ENCODE data around the gene NPBWR2.

The NPBWR2 gene

DNA sequence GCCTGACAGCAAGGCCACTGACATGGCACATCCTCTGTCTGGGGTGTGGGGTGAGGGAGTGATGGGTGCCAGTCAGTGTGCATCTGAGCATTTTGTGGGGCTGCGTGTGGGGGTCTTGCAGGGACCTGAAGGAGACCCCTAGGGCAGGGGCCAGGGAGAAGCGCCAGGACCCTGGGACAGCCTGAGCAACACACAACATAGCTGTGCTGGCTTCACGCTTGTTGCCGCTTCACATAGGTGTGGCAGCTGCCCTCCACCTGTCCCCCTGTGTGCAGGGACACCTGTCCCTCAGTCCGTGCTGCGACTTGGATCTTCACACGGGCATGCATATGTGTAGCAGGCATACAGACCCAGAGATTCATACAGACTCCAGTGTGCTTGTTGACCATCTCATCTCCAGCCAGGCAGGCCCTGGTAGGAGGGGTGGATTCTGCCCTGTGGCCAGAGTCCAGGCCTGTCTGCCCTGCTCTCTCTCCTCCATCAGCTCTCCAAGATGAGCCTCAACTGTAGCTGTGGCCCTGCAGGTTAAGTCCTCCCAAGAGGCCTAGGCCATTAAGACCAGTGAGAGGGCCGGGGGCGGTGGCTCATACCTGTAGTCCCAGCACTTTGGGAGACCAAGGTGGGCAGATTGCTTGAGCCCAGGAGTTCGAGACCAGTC is 3.2 kb upstream of the NPBWR2 start:
- no peaks in the 10 kb centered on the region for H3K9me3 ChIP-seq (ENCODE audit: control insufficient read depth, low read length)
- no peak overlapping the region for H3K4me3 ChIP-seq (ENCODE audit: insufficient read depth, low read depth, low read length, poor library complexity, severe bottlenecking)

DNA sequence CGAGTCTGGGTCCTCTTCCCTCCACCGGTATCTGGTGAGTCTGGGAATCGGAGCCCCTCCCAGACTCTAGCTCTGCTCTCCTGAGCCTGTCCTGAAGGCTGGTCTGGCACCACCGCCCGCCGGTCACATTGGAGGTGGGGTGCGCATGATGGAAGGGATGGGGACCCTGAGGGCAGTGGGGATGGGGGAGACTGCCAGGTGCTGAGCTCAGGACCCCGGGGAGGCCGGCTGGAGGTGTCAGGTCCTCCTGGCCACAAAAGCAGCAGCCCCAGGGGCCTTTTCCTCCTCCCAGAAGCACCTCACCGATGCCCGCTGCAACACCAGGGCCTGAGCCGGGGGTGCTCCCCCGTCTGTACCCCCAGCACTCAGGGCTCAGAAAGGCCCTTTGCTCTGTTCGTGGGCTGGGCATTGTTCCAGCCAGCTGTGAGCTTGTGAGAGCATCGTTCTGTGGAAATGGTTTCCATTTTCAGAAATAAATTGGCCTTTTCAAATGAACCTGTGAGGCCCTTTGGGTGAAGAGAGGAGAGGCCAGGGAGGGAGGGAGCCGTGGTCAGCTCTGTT is 2.5 kb upstream of the NPBWR2 start:
- DNase-seq, result no peak
- Histone ChIP-seq H3K4me1 (ENCODE audit: control insufficient read depth, insufficient read depth, low read length, poor library complexity, severe bottlenecking) (no peaks in the 10 kb centered on the region), H3K9me3 (ENCODE audit: control insufficient read depth, low read length) (no peaks in the 10 kb centered on the region), H3K36me3 (ENCODE audit: control insufficient read depth, insufficient read depth, low read length) (no peaks in the 10 kb centered on the region), H3K4me3 (ENCODE audit: insufficient read depth, low read depth, low read length, poor library complexity, severe bottlenecking) (no peak overlapping the region), H3K27ac (ENCODE audit: insufficient read depth, low read length, poor library complexity, severe bottlenecking) (no peak overlapping the region), H3K27me3 (replicated peaks; ENCODE audit: control insufficient read depth, insufficient read depth, low read length, poor library complexity, severe bottlenecking) (no peaks in the 10 kb centered on the region)

More for the DNA sequence above, 3.2 kb upstream of the NPBWR2 start:
- DNase-seq, result no peak
- Histone ChIP-seq H3K36me3 (ENCODE audit: control insufficient read depth, insufficient read depth, low read length) (no peaks in the 10 kb centered on the region), H3K4me1 (ENCODE audit: control insufficient read depth, insufficient read depth, low read length, poor library complexity, severe bottlenecking) (no peaks in the 10 kb centered on the region), H3K27me3 (replicated peaks; ENCODE audit: control insufficient read depth, insufficient read depth, low read length, poor library complexity, severe bottlenecking) (no peaks in the 10 kb centered on the region), H3K27ac (ENCODE audit: insufficient read depth, low read length, poor library complexity, severe bottlenecking) (no peak overlapping the region)

DNA sequence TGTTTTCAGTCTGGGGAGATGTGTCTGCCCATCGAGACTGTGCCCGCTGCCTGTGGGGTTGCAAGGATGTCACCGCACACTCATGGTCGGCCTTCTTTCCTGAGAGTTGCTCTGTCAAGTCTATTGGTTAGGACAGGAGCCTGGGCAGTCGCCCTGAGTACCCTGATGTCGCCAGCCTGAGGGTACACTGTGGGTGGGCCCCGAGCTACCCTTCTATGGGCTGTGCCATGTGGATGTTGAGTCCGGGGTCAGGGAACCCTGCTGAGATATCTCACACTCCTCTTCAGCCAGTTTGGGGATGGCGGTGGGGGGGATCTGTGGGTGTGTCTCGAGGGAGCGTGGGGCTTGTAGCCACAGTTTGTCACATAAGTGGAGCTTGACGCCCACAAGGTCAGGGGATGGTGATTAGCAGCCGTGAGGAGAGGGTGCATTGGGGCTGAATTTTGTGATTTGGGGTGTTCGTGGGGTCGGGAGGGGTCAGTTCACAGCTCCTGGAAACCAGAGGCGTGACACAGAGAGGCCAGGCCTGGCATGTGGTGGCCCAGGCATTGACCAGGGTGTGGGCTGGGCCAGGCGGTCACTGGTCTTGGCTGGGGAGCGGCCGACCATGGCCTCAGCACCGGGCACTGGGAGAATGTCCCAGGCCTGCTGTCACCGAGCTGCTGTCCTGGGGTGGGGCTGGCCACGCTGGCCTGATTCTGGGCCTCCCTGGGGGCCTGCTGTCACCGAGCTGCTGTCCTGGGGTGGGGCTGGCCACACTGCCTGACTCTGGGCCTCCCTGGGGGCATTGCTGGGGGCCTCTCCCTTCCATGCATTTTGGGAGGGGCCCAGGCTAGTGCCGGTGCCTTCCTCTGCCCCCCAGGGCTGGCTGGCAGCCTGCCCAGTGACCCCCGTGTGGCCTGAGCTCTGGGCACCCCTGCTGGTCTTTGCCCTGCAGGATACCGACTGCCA is 1.6 kb upstream of the NPBWR2 start:
- H3K36me3 ChIP-seq (ENCODE audit: control insufficient read depth, insufficient read depth, low read length), result no peaks in the 10 kb centered on the region
- H3K9me3 ChIP-seq (ENCODE audit: control insufficient read depth, low read length), result no peaks in the 10 kb centered on the region
- H3K27me3 ChIP-seq (replicated peaks; ENCODE audit: control insufficient read depth, insufficient read depth, low read length, poor library complexity, severe bottlenecking), result no peaks in the 10 kb centered on the region
- no peak overlapping the region for H3K4me3 ChIP-seq (ENCODE audit: insufficient read depth, low read depth, low read length, poor library complexity, severe bottlenecking)
- H3K4me1 ChIP-seq (ENCODE audit: control insufficient read depth, insufficient read depth, low read length, poor library complexity, severe bottlenecking), result no peaks in the 10 kb centered on the region
- H3K27ac ChIP-seq (ENCODE audit: insufficient read depth, low read length, poor library complexity, severe bottlenecking), result no peak overlapping the region
- DNase-seq, result no peak

DNA sequence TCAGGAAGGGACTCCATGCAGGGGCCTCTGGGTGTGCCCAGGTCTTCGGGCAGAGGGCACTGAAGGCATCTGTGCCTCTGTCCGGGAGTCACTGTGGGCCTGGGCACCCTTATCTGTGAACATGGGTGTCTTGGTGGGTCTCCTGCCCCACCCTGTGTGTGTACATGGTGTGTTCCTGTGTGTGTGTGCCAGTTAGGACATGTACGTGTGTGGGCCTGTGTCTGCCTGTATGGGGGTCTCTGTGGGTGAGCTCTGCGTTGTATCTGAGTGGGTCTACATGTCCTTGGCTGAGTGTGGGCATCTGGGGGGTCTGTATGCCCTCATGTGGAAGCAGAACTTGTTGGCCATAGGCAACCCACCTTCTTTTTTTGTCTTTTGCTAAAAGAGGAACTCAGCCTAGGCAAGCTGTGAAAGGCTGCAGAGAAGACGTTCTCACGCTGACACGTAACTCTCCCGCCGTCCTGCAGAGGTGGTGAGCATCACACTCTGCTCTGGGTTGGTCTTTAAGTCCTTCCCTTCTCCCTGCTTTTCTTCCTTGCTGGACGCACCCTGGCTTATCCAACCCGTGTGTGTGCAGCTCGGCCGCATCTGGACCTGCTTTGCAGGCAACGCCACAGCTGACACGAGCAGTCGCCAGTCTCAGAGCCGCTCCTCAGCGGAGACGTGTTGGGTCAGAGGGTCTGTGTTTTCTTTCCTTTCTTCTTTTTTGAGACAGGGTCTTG is 532 bp upstream of the NPBWR2 start:
- Histone ChIP-seq H3K9me3 (ENCODE audit: control insufficient read depth, low read length) (no peaks in the 10 kb centered on the region), H3K4me1 (ENCODE audit: control insufficient read depth, insufficient read depth, low read length, poor library complexity, severe bottlenecking) (no peaks in the 10 kb centered on the region), H3K4me3 (ENCODE audit: insufficient read depth, low read depth, low read length, poor library complexity, severe bottlenecking) (no peak overlapping the region), H3K27me3 (replicated peaks; ENCODE audit: control insufficient read depth, insufficient read depth, low read length, poor library complexity, severe bottlenecking) (peaks cover 2% of the 10 kb centered on the region), H3K27ac (ENCODE audit: insufficient read depth, low read length, poor library complexity, severe bottlenecking) (no peak overlapping the region), H3K36me3 (ENCODE audit: control insufficient read depth, insufficient read depth, low read length) (no peaks in the 10 kb centered on the region)
- no peak for DNase-seq

DNA sequence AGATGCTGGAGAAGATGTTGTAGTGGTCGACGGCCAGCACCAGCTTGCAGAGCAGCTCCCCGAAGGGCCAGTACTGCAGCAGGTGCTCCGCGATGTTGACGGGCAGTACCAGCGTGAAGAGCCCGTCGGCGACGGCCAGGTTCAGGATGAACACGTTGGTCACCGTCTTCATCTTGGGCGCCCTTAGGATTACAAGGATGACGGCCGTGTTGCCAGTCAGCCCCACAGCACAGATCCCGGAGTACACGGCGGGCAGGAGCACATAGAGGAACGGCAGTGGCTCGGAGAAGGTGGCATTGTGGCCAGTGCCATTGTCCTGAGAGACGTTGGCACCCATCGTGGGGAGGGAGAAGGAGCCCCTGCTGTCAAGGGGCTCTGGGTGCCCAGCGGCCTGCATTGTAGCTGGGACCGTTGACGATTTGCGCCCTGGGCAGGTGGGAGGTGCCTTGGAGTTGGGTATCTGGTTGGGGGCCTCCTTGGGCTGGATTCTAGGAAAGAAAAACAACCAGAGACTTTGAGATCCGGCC is 867 bp downstream of the NPBWR2 start:
- no peaks in the 10 kb centered on the region for H3K9me3 ChIP-seq (ENCODE audit: control insufficient read depth, low read length)
- H3K36me3 ChIP-seq (ENCODE audit: control insufficient read depth, insufficient read depth, low read length), result no peaks in the 10 kb centered on the region
- H3K4me3 ChIP-seq (ENCODE audit: insufficient read depth, low read depth, low read length, poor library complexity, severe bottlenecking), result no peak overlapping the region
- peaks cover 8% of the 10 kb centered on the region for H3K4me1 ChIP-seq (ENCODE audit: control insufficient read depth, insufficient read depth, low read length, poor library complexity, severe bottlenecking)
- no peak for DNase-seq
- peaks cover 11% of the 10 kb centered on the region for H3K27me3 ChIP-seq (replicated peaks; ENCODE audit: control insufficient read depth, insufficient read depth, low read length, poor library complexity, severe bottlenecking)
- no peak overlapping the region for H3K27ac ChIP-seq (ENCODE audit: insufficient read depth, low read length, poor library complexity, severe bottlenecking)

- H3K4me1 ChIP-seq (ENCODE audit: control insufficient read depth, insufficient read depth, low read length, poor library complexity, severe bottlenecking), result peaks cover 8% of the 10 kb centered on the region
- H3K27me3 ChIP-seq (replicated peaks; ENCODE audit: control insufficient read depth, insufficient read depth, low read length, poor library complexity, severe bottlenecking), result peaks cover 13% of the 10 kb centered on the region
- DNase-seq, result no peak
- H3K9me3 ChIP-seq (ENCODE audit: control insufficient read depth, low read length), result no peaks in the 10 kb centered on the region
- H3K27ac ChIP-seq (ENCODE audit: insufficient read depth, low read length, poor library complexity, severe bottlenecking), result no peak overlapping the region
- no peak overlapping the region for H3K4me3 ChIP-seq (ENCODE audit: insufficient read depth, low read depth, low read length, poor library complexity, severe bottlenecking)
- no peaks in the 10 kb centered on the region for H3K36me3 ChIP-seq (ENCODE audit: control insufficient read depth, insufficient read depth, low read length)
These were observed 1.4 kb downstream of the NPBWR2 start for GRCh38 chr20:64105846-64106434.

- Histone ChIP-seq H3K9me3 (ENCODE audit: control insufficient read depth, low read length) (no peaks in the 10 kb centered on the region), H3K36me3 (ENCODE audit: control insufficient read depth, insufficient read depth, low read length) (no peaks in the 10 kb centered on the region), H3K27ac (ENCODE audit: insufficient read depth, low read length, poor library complexity, severe bottlenecking) (no peak overlapping the region), H3K4me3 (ENCODE audit: insufficient read depth, low read depth, low read length, poor library complexity, severe bottlenecking) (no peak overlapping the region), H3K27me3 (replicated peaks; ENCODE audit: control insufficient read depth, insufficient read depth, low read length, poor library complexity, severe bottlenecking) (peaks cover 13% of the 10 kb centered on the region), H3K4me1 (ENCODE audit: control insufficient read depth, insufficient read depth, low read length, poor library complexity, severe bottlenecking) (peaks cover 8% of the 10 kb centered on the region)
- DNase-seq, result no peak
These were observed 2.5 kb downstream of the NPBWR2 start for GRCh38 chr20:64104667-64105451.

DNA sequence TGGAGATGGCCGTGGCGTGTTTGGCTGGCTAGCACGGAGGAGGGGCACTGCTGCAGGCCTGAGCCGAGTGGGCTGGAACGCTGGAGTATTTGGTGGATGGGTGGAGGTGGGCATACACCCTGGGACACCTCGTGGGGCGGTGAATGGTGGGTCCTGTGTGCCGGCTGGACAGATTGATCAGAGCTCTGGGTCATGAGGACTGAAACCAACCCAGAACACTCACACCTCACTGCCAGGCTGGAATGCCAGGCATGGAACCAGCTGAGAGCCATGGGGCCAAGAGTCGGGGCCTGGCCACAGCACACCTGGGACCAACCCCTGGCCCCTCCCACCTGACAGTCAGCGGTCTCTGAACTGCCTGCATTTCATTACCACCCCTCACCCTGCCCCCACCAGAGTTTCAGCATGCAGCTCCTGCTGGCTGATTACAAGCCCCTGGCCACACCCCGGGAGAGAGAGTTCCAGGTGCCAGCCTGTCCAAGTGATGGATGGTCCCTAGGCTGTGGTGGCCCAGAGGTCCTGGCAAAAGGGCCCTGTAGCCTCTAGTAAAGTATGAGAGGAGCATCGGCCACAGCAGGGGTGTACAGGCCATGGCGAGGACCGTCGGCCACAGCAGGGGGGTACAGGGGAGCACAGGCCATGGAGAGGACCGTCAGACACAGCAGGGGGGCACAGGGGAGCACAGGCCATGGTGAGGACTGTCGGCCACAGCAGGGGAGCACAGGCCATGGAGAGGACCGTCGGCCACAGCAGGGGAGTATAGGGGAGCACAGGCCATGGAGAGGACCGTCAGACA is 3.3 kb downstream of the NPBWR2 start:
- H3K9me3 ChIP-seq (ENCODE audit: control insufficient read depth, low read length), result no peaks in the 10 kb centered on the region
- H3K4me1 ChIP-seq (ENCODE audit: control insufficient read depth, insufficient read depth, low read length, poor library complexity, severe bottlenecking), result peaks cover 8% of the 10 kb centered on the region
- H3K36me3 ChIP-seq (ENCODE audit: control insufficient read depth, insufficient read depth, low read length), result no peaks in the 10 kb centered on the region
- no peak overlapping the region for H3K4me3 ChIP-seq (ENCODE audit: insufficient read depth, low read depth, low read length, poor library complexity, severe bottlenecking)
- H3K27ac ChIP-seq (ENCODE audit: insufficient read depth, low read length, poor library complexity, severe bottlenecking), result no peak overlapping the region
- peaks cover 13% of the 10 kb centered on the region for H3K27me3 ChIP-seq (replicated peaks; ENCODE audit: control insufficient read depth, insufficient read depth, low read length, poor library complexity, severe bottlenecking)
- DNase-seq, result no peak
